Endodermal cell (in vitro differentiated cells): ENCODE data around the gene FARP2. TPM values are rescaled to one million over a fixed set of nuclear protein-coding genes. Genes with fewer than 3 reads are reported as not detected.

Source experiments
- DNase-seq: peaks from one replicate; pipeline ENCODE4 v3.0.0-alpha.2; 2017
- H3K27ac ChIP-seq: 2 replicates; pipeline ENCODE4 v1.5.1; 2013; ENCODE audit warnings: mild to moderate bottlenecking, low read depth, low read length, moderate library complexity
- H3K27me3 ChIP-seq: 2 replicates; pipeline ENCODE4 v1.6.1; 2013; ENCODE audit warnings: mild to moderate bottlenecking, low read length, moderate library complexity; ENCODE audit not compliant: insufficient read depth, control insufficient read depth, poor library complexity, severe bottlenecking
- H3K36me3 ChIP-seq: 2 replicates; pipeline ENCODE4 v1.7.0; 2013; ENCODE audit warnings: mild to moderate bottlenecking, low read length, moderate library complexity; ENCODE audit not compliant: control insufficient read depth, insufficient read depth
- H3K4me1 ChIP-seq: one replicate; pipeline ENCODE4 v1.7.0; 2013; ENCODE audit warnings: low read length; ENCODE audit not compliant: control insufficient read depth, insufficient read depth
- H3K4me3 ChIP-seq: 2 replicates; pipeline ENCODE4 v1.5.1; 2013; ENCODE audit warnings: mild to moderate bottlenecking, low read length, moderate library complexity
- H3K9ac ChIP-seq: 2 replicates; pipeline ENCODE4 v1.6.1; 2013; ENCODE audit warnings: mild to moderate bottlenecking, low read length, moderate library complexity; ENCODE audit not compliant: poor library complexity, severe bottlenecking; ENCODE audit errors: extremely low read depth
- H3K9me3 ChIP-seq: 2 replicates; pipeline ENCODE4 v1.6.1; 2013; ENCODE audit warnings: mild to moderate bottlenecking, low read length, moderate library complexity; ENCODE audit not compliant: control insufficient read depth
- H3K27ac Mint-ChIP-seq: 2 replicates; pipeline ENCODE4 v1.8.0; 2020; ENCODE audit warnings: mixed read lengths
- H3K27me3 Mint-ChIP-seq: 2 replicates; pipeline ENCODE4 v1.8.0; 2021; ENCODE audit warnings: mild to moderate bottlenecking, mixed read lengths; ENCODE audit not compliant: insufficient read depth
- H3K36me3 Mint-ChIP-seq: 2 replicates; pipeline ENCODE4 v1.8.0; 2020; ENCODE audit warnings: low read depth, mixed read lengths
- H3K4me1 Mint-ChIP-seq: 2 replicates; pipeline ENCODE4 v1.8.0; 2020; ENCODE audit warnings: mixed read lengths
- H3K4me3 Mint-ChIP-seq: 2 replicates; pipeline ENCODE4 v1.8.0; 2020; ENCODE audit warnings: mild to moderate bottlenecking, moderate library complexity, mixed read lengths
- H3K9me3 Mint-ChIP-seq: 2 replicates; pipeline ENCODE4 v1.8.0; 2020; ENCODE audit warnings: mild to moderate bottlenecking, mixed read lengths
- CTCF ChIP-seq: fragments of 200-600 bp; sonication (generic); conservative IDR thresholded peaks from 2 replicates; pipeline ENCODE4 v1.5.0; 2021; ENCODE audit warnings: antibody characterized with exemption, mild to moderate bottlenecking
- WGBS, 2 experiments: methylation state at CpG; one replicate each; pipeline versions ENCODE4 v1.1.5 to v1.1.7; 2013; ENCODE audit warnings: missing lambda C conversion rate in 2 of 2, mixed read lengths in 1 of 2; ENCODE audit not compliant: insufficient coverage in 1 of 2, insufficient read length in 1 of 2; 5-methylcytosine and 5-hydroxymethylcytosine counted together
- total RNA-seq, 2 donors: library from RNA; stranded (reverse); fragmentation: NEBNext Ultra II Directional in 1 of 2; extraction: Animal tissue kit (Norgen Biotek cat#: 25700) in 1 of 2; gene quantifications; 2 replicates in 1 of 2; 3 replicates in 1 of 2; pipeline ENCODE4 v1.2.1, GENCODE V29; 2021

The FARP2 gene
- total RNA-seq, 2 donors from 2014 or later, result 36.4 to 51.4 TPM

- Mint-ChIP-seq H3K27ac (no peak overlapping the region), H3K4me3 (no peak overlapping the region), H3K36me3 (no peaks in the 10 kb centered on the region), H3K27me3 (peaks cover 22% of the 10 kb centered on the region), H3K9me3 (no peaks in the 10 kb centered on the region), H3K4me1 (no peaks in the 10 kb centered on the region)
- Histone ChIP-seq H3K9me3 (no peaks in the 10 kb centered on the region), H3K36me3 (no peaks in the 10 kb centered on the region), H3K4me3 (no peak overlapping the region), H3K9ac (no peak overlapping the region), H3K27ac (no peak overlapping the region), H3K4me1 (no peaks in the 10 kb centered on the region), H3K27me3 (peaks cover 4% of the 10 kb centered on the region)
- no peak for TF ChIP-seq CTCF
- DNase-seq, result no peak
- WGBS, 2 experiments, result 95 to 96% methylated on average over 18 to 23 of the region's 23 CpGs
Measured at GRCh38 chr2:241467777-241468475, 111.8 kb downstream of the FARP2 start.

DNA sequence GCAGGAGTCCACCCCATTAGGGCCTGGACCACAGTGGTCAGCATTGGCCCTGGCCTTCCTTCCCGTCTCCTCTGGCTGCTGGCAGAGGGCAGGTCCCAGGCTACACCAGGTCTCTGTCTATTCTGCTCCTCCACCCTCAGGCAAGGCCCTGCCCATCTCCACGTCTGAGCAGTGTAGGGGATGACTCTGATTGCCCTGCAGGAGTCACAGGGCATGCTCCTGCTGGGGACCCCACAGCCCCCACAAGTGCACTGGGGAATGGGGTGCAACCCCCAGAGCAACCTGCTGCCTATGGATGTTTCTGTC lies 112.3 kb downstream of the FARP2 start:
- Mint-ChIP-seq H3K9me3 (no peaks in the 10 kb centered on the region), H3K27ac (no peak overlapping the region), H3K27me3 (peaks cover 27% of the 10 kb centered on the region), H3K36me3 (no peaks in the 10 kb centered on the region), H3K4me1 (no peaks in the 10 kb centered on the region), H3K4me3 (no peak overlapping the region)
- Histone ChIP-seq H3K27me3 (peaks cover 4% of the 10 kb centered on the region), H3K4me3 (no peak overlapping the region), H3K9ac (no peak overlapping the region), H3K36me3 (no peaks in the 10 kb centered on the region), H3K27ac (no peak overlapping the region), H3K4me1 (no peaks in the 10 kb centered on the region), H3K9me3 (no peaks in the 10 kb centered on the region)
- TF ChIP-seq CTCF, result no peak
- DNase-seq, result no peak
- 88 to 100% methylated on average over 1 to 2 of the region's 2 CpGs for WGBS, 2 experiments

DNA sequence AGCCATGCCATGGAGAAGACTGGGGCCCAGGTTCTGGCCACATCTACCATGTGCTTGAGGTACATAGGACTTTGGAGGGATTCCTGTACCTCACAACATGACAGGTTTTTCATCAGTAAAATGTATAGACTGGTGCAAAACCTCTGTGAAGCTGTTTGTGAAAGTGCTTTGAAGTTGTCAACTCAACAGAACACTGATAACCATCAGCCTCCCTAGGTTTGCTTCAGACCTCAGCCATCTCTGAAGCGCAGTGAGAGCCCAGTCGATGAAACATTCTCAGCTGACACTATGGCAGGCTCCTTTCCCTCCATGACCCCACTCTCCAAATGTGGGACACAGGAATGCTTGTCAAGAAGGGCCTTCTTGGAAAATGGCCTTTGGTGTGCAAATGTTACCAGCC lies 113.7 kb downstream of the FARP2 start:
- no peaks in the 10 kb centered on the region for H3K4me1 Mint-ChIP-seq
- H3K27me3 Mint-ChIP-seq, result peaks cover 27% of the 10 kb centered on the region
- Histone ChIP-seq H3K36me3 (no peaks in the 10 kb centered on the region), H3K27me3 (peaks cover 4% of the 10 kb centered on the region), H3K4me3 (no peak overlapping the region), H3K9ac (no peak overlapping the region), H3K27ac (no peak overlapping the region), H3K4me1 (no peaks in the 10 kb centered on the region), H3K9me3 (no peaks in the 10 kb centered on the region)
- no peak overlapping the region for H3K4me3 Mint-ChIP-seq
- H3K9me3 Mint-ChIP-seq, result no peaks in the 10 kb centered on the region
- DNase-seq, result no peak
- no peaks in the 10 kb centered on the region for H3K36me3 Mint-ChIP-seq
- no peak for TF ChIP-seq CTCF
- 93 to 100% methylated on average over 1 to 2 of the region's 2 CpGs for WGBS, 2 experiments
- H3K27ac Mint-ChIP-seq, result no peak overlapping the region
